Right atrium auricular region (tissue), 2 donors: Measurements from ENCODE around the gene ISOC2. TPM values are rescaled to one million over a fixed set of nuclear protein-coding genes. Genes with fewer than 3 reads are reported as not detected.
"Not testable (repeated sequence)": the region's sequence is repeated elsewhere in the genome, so short reads cannot be mapped to it uniquely, and the experiment has no call there.

Source experiments
- DNase-seq: peaks from one replicate; pipeline ENCODE4 v3.0.0-alpha.2; 2019; ENCODE audit warnings: low spot score
- H3K27ac ChIP-seq, 2 donors: fragments of 200-600 bp; sonication (generic); 1 replicate in 1 of 2; 2 replicates in 1 of 2; pipeline ENCODE4 v1.5.1; 2016 to 2019
- H3K27me3 ChIP-seq, 2 donors: fragments of 200-600 bp; sonication (generic); one replicate each; pipeline versions ENCODE4 v1.5.1 to v1.6.0; 2017 to 2019
- H3K36me3 ChIP-seq: fragments of 200-600 bp; sonication (generic); one replicate; pipeline ENCODE4 v1.5.1; 2016
- H3K4me1 ChIP-seq, 2 donors: fragments of 200-600 bp; sonication (generic); one replicate each; pipeline versions ENCODE4 v1.5.1 to v1.6.0; 2017 to 2019
- H3K4me3 ChIP-seq, 2 donors: fragments of 200-600 bp; sonication (generic); 1 replicate in 1 of 2; 2 replicates in 1 of 2; pipeline ENCODE4 v1.5.1; 2017 to 2019; ENCODE audit warnings: mild to moderate bottlenecking in 1 of 2, moderate library complexity in 1 of 2
- H3K9me3 ChIP-seq, 2 donors: fragments of 200-600 bp; sonication (generic); one replicate each; pipeline ENCODE4 v1.5.1; 2019
- CTCF ChIP-seq, 2 donors: fragments of 200-600 bp; sonication (generic); IDR thresholded peaks; one replicate each; pipeline ENCODE4 v1.5.1; 2019; ENCODE audit warnings: antibody characterized with exemption in 2 of 2
- total RNA-seq, 2 donors: library from RNA; depleted of rRNA; stranded (reverse); fragments of >200 nt; gene quantifications; one replicate each; pipeline ENCODE4 v1.1.0, GENCODE V29; 2016

The ISOC2 gene
- total RNA-seq, 2 donors from 2014 or later: 87.0 to 92.2 TPM

GRCh38 chr19:55407800-55408532 lies 53.5 kb downstream of the ISOC2 start:
- Histone ChIP-seq H3K27me3 (no peaks in the 10 kb centered on the region), H3K36me3 (peaks cover 23% of the 10 kb centered on the region), H3K9me3 (no peaks in the 10 kb centered on the region), H3K4me3 (peak overlapping the region; percentile 63 to 84), H3K27ac (peak overlapping the region; percentile 97), H3K4me1 (peaks cover 0 to 20% of the 10 kb centered on the region in 2 donors)
- peak; percentile 100 for DNase-seq
- no peak for TF ChIP-seq CTCF (IDR thresholded peaks at IDR 0.05)

DNA sequence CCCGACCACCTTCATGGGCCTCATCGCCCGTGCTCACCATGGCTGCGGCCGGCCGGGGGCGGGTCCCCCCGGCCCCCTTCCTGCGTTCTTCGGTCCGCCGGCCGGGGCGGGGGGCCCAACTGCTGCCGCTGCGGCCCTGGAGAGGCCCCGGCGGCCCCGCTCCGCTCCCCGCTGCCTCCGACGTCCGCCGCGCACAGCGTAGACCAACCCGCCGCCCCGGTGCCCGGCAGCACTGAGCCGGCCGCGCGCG lies 54.0 kb downstream of the ISOC2 start, which contains the start of gene UBE2S:
Gene UBE2S, minus strand, starts transcription at position 239 of the 250 bp plus-strand sequence. Its CDS starts 199 bp downstream, at position 40.
- not testable (repeated sequence) for DNase-seq, H3K9me3 ChIP-seq, H3K27me3 ChIP-seq
- H3K4me3 ChIP-seq: peak within 1 kb of the TSS; percentile 63 to 84
- peaks cover 0 to 20% of the 10 kb centered on the region in 2 donors for H3K4me1 ChIP-seq
- peak within 1 kb of the TSS; percentile 97 for H3K27ac ChIP-seq
- H3K36me3 ChIP-seq: peaks cover 28% of the 10 kb centered on the region

DNA sequence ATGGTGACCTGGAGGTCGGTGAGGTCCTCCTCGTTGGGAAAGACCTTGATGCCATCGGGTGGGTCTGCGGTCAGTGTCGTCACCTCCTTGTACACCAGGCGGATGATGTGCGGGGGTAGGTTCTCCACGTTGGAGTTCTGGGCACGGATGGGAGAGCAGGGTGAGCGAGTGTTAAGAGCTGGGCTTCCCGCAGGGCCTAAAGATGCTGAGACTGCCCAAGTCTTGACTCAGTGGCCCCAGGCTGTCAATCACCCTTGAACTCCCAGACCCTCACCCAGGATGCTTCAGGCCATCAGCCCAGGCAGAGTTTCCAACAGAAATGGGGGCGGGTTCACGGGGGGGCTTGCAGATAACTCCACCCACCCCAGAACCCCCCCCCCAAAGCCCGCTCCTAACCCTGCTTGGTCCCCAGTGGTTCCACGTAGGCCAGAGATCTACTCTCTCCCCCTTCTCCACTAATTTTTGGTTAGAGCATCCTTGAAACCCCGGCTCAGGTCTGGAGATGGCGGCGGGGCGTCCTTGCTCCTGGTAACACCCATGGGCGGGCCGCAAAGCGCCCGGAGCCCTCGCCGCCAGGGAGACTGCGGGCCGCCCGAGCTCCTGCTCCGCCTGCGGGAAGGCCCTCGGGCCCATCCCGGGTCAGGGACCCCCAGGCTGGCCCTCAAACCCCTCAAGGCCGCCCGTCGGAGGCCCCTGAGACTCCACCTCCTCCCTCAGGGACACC lies 54.5 kb downstream of the ISOC2 start:
- Histone ChIP-seq H3K27me3 (no peaks in the 10 kb centered on the region), H3K4me3 (peak overlapping the region; percentile 63 to 84), H3K27ac (peak overlapping the region; percentile 97), H3K36me3 (peaks cover 31% of the 10 kb centered on the region), H3K9me3 (no peaks in the 10 kb centered on the region), H3K4me1 (peaks cover 0 to 20% of the 10 kb centered on the region in 2 donors)
- TF ChIP-seq CTCF (IDR thresholded peaks at IDR 0.05): no peak
- DNase-seq: no peak

DNA sequence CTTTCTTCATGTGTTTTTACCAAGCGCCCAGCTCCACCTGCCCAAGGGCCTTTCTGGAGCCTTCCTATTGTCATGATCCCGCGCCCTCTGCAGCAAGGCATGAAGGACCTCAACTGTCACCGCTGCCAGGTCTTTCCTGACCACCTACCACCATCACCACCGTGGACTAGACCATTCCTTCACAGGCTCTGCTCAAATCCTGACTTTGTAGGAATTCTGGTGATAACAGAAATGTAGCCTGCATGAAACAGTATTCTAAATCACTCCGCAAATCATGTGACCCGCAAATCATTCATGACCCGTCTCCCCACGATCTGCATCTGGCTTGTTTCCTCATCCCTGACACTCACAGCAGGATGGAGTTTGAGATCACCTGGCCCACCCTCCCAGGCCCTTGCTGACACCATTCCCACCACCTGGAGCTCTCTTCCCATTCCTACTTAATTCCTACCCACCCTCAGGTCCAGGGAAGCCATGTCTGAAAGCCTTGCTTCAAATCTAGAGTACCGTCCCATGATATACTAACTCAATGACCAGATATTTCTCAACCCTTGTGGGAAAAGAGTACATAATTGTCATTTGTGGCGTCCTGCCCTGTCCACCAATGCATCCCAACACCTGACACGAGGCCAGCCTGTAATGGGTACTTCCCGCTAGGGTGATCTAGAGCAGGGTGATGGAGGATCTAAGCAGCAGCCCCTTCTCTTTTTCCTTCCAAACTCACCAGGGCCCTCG lies 55.2 kb downstream of the ISOC2 start:
- Histone ChIP-seq H3K4me1 (peaks cover 0 to 20% of the 10 kb centered on the region in 2 donors), H3K9me3 (no peaks in the 10 kb centered on the region), H3K4me3 (peak overlapping the region in 1 of 2 donors; percentile 84), H3K36me3 (peaks cover 38% of the 10 kb centered on the region), H3K27ac (no peak overlapping the region), H3K27me3 (no peaks in the 10 kb centered on the region)
- no peak for TF ChIP-seq CTCF (IDR thresholded peaks at IDR 0.05)
- no peak for DNase-seq

- no peak for TF ChIP-seq CTCF (IDR thresholded peaks at IDR 0.05)
- H3K27me3 ChIP-seq: no peaks in the 10 kb centered on the region
- H3K27ac ChIP-seq: no peak overlapping the region
- H3K4me3 ChIP-seq: no peak overlapping the region
- H3K9me3 ChIP-seq: no peaks in the 10 kb centered on the region
- peaks cover 0 to 20% of the 10 kb centered on the region in 2 donors for H3K4me1 ChIP-seq
- no peak for DNase-seq
- H3K36me3 ChIP-seq: peaks cover 44% of the 10 kb centered on the region
These were observed 55.8 kb downstream of the ISOC2 start for GRCh38 chr19:55405638-55406037.

Other genes with a start within 250 kb of the ISOC2 start
- 1 to 10 TPM in 1 of 2 donors, not detected in 1; 1.3 TPM for gene TMEM86B, start 232.9 kb downstream of the ISOC2 start, total RNA-seq
- 10 to 100 TPM; 28.7 to 35.5 TPM for gene PPP6R1, start 202.6 kb downstream of the ISOC2 start, total RNA-seq
- gene HSPBP1, start 181.5 kb downstream of the ISOC2 start, total RNA-seq: 10 to 100 TPM; 29.6 to 35.8 TPM
- 10 to 100 TPM in 1 of 2 donors, 1 to 10 TPM in 1; 5.6 to 15.6 TPM for gene BRSK1, start 177.6 kb downstream of the ISOC2 start, total RNA-seq
- 1 to 10 TPM in 1 of 2 donors, not detected in 1; 3.3 TPM for gene TMEM150B, start 136.3 kb downstream of the ISOC2 start, total RNA-seq
- 1 to 10 TPM; 2.4 to 3.3 TPM for gene KMT5C, start 121.8 kb downstream of the ISOC2 start, total RNA-seq
- gene COX6B2, start 106.9 kb downstream of the ISOC2 start, total RNA-seq: not detected
- gene GARIN5B, start 98.4 kb downstream of the ISOC2 start, total RNA-seq: not detected
- under 1 TPM in 1 of 2 donors, not detected in 1; 0.16 TPM for gene IL11, start 91.2 kb downstream of the ISOC2 start, total RNA-seq
- gene TMEM190, start 84.8 kb downstream of the ISOC2 start, total RNA-seq: not detected
- 1 to 10 TPM in 1 of 2 donors, not detected in 1; 1.2 TPM for gene TMEM238, start 77.3 kb downstream of the ISOC2 start, total RNA-seq
- gene RPL28, start 75.7 kb downstream of the ISOC2 start, total RNA-seq: 100 to 1,000 TPM; 175 to 319 TPM
- gene UBE2S, start 53.9 kb downstream of the ISOC2 start, total RNA-seq: 10 to 100 TPM; 19.1 to 22.0 TPM
- gene SHISA7, start 18.3 kb downstream of the ISOC2 start, total RNA-seq: not detected
- gene C19orf85, start 3.1 kb upstream of the ISOC2 start, total RNA-seq: not detected
- gene ZNF628, start 15.0 kb upstream of the ISOC2 start, total RNA-seq: 10 to 100 TPM in 1 of 2 donors, 1 to 10 TPM in 1; 5.6 to 13.2 TPM
- gene NAT14, start 23.5 kb upstream of the ISOC2 start, total RNA-seq: 1 to 10 TPM; 2.3 to 7.0 TPM
- gene SSC5D, start 26.8 kb upstream of the ISOC2 start, total RNA-seq: 1 to 10 TPM; 3.3 to 6.7 TPM
- 100 to 1,000 TPM; 111 to 172 TPM for gene SBK2, start 75.5 kb upstream of the ISOC2 start, total RNA-seq
- gene SBK3, start 83.9 kb upstream of the ISOC2 start, total RNA-seq: 100 to 1,000 TPM in 1 of 2 donors, 10 to 100 TPM in 1; 97.5 to 103 TPM
- 1 to 10 TPM; 6.2 to 6.4 TPM for gene ZNF579, start 119.2 kb upstream of the ISOC2 start, total RNA-seq
- gene FIZ1, start 137.9 kb upstream of the ISOC2 start, total RNA-seq: 10 to 100 TPM in 1 of 2 donors, 1 to 10 TPM in 1; 9.2 to 12.2 TPM
- 10 to 100 TPM; 17.7 to 25.8 TPM for gene ZNF524, start 138.6 kb upstream of the ISOC2 start, total RNA-seq
- 10 to 100 TPM; 11.2 to 11.4 TPM for gene ZNF865, start 144.0 kb upstream of the ISOC2 start, total RNA-seq
- gene ZNF784, start 162.9 kb upstream of the ISOC2 start, total RNA-seq: 10 to 100 TPM in 1 of 2 donors, 1 to 10 TPM in 1; 7.8 to 10.6 TPM
- 10 to 100 TPM; 15.3 to 26.2 TPM for gene ZNF580, start 179.4 kb upstream of the ISOC2 start, total RNA-seq
- gene ZNF581, start 182.0 kb upstream of the ISOC2 start, total RNA-seq: 1 to 10 TPM; 7.5 to 8.6 TPM
- gene CCDC106, start 186.6 kb upstream of the ISOC2 start, total RNA-seq: 10 to 100 TPM; 19.1 to 30.0 TPM
- gene U2AF2, start 193.4 kb upstream of the ISOC2 start, total RNA-seq: 10 to 100 TPM; 39.0 to 61.0 TPM
- 100 to 1,000 TPM; 179 to 187 TPM for gene EPN1, start 213.6 kb upstream of the ISOC2 start, total RNA-seq